Measurements from ENCODE around the gene MTNR1A.

DNA sequence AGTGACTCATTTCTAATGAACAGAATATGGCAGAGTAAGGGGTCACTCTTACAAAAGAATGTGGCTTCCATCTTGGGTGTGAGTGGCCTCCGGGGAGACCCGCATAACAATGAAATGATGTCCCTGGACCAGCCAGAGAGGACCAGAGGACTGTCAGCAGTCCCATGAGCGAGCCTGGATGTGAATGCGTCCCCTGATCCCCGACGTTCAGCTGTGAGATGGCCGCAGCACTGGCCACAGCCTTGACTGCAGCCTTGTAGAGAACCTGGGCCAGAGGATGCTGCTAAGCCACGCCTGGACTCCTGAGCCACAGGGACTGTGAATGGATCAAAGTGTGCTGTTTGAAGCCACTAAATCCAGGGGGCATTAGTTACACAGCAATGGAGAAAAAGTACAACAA lies 53.8 kb downstream of the MTNR1A start:
- TF ChIP-seq CTCF (IDR thresholded peaks at IDR 0.05; ENCODE audit: low read depth, low read length) = no peak
- no peak for TF ChIP-seq EZH2phosphoT487 (IDR thresholded peaks at IDR 0.05; ENCODE audit: low read depth)

Measured in OCI-LY3 (cell line).